MG63 (cell line): ENCODE measurements around the gene PARP1. TPM values are rescaled to one million over a fixed set of nuclear protein-coding genes. Genes with fewer than 3 reads are reported as not detected.

Source experiments
- DNase-seq: peaks from one replicate; pipeline ENCODE4 v3.0.0-alpha.2; 2020
- H3K27me3 ChIP-seq: fragments of 250-450 bp; sonication (Bioruptor Pico); 2 replicates; pipeline ENCODE4 v1.5.1; 2020; ENCODE audit warnings: mild to moderate bottlenecking, moderate library complexity
- H3K36me3 ChIP-seq: fragments of 250-450 bp; sonication (Bioruptor Pico); 2 replicates; pipeline ENCODE4 v1.5.1; 2020; ENCODE audit warnings: mild to moderate bottlenecking, moderate library complexity
- H3K4me3 ChIP-seq: fragments of 250-450 bp; sonication (Bioruptor Pico); 2 replicates; pipeline ENCODE4 v1.5.1; 2020; ENCODE audit warnings: mild to moderate bottlenecking, moderate library complexity
- H3K9me3 ChIP-seq: fragments of 250-450 bp; sonication (Bioruptor Pico); 2 replicates; pipeline ENCODE4 v1.5.1; 2020; ENCODE audit warnings: mild to moderate bottlenecking, moderate library complexity
- total RNA-seq: library from RNA; depleted of rRNA; stranded (reverse); fragments of >200 nt; shearing (Covaris generic); gene quantifications from 2 replicates; pipeline ENCODE4 v1.2.3, GENCODE V29; 2014; ENCODE audit warnings: low replicate concordance; rRNA removed

PARP1 gene
- total RNA-seq, 1 experiment from 2014 or later = 180 TPM

GRCh38 chr1:226324479-226324878 lies 83.4 kb downstream of the PARP1 start:
- H3K36me3 ChIP-seq = no peaks in the 10 kb centered on the region
- H3K4me3 ChIP-seq = no peak overlapping the region
- H3K9me3 ChIP-seq = peaks cover 9% of the 10 kb centered on the region
- DNase-seq = no peak
- no peaks in the 10 kb centered on the region for H3K27me3 ChIP-seq

- Histone ChIP-seq H3K36me3 (no peaks in the 10 kb centered on the region), H3K27me3 (no peaks in the 10 kb centered on the region), H3K9me3 (peaks cover 11% of the 10 kb centered on the region), H3K4me3 (no peak overlapping the region)
- no peak for DNase-seq
Observed at GRCh38 chr1:226322986-226323385, 84.9 kb downstream of the PARP1 start.

GRCh38 chr1:226320930-226321329 lies 87.0 kb downstream of the PARP1 start:
- no peak for DNase-seq
- Histone ChIP-seq H3K36me3 (no peaks in the 10 kb centered on the region), H3K27me3 (no peaks in the 10 kb centered on the region), H3K9me3 (peaks cover 11% of the 10 kb centered on the region), H3K4me3 (no peak overlapping the region)

DNA sequence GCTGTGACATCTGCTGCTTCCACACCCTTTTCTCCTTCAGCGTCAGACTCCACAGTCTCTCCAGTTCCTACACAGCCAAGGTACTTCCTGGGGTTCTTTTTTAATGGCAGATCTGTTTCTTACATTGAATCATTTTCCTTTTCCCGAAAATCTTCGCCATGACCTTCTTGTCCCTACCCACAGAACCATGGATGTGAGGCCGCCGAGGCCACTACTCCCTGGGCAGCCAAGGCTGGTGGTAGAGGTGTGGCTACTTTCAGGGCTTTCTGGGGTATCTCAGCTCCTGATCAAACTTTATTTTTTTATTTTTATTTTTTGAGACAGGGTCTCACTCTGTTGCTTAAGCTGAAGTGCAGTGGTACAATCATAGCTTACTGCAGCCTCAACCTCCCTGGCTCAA lies 89.4 kb downstream of the PARP1 start:
- peaks cover 2% of the 10 kb centered on the region; the same call in 1 of the 2 replicates for H3K27me3 ChIP-seq
- H3K9me3 ChIP-seq = peaks cover 11% of the 10 kb centered on the region
- DNase-seq = no peak
- H3K4me3 ChIP-seq = no peak overlapping the region
- no peaks in the 10 kb centered on the region for H3K36me3 ChIP-seq

DNA sequence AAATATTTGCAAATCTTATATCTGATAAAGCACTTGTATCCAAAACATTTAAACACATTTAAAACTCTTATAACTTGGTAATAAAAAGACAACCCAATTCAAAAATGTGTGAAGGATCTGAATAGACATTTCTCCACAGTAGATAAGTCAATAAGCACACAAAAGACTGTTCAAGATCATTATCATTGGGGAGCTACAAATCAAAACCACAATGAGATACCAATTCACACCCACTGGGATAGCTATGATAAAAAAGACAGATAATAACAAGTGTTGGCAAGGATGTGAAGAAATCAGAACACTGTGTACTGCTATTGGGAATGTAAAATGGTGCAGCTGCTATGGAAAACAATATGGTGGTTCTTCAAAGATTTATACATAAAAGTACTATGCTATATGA lies 93.8 kb downstream of the PARP1 start:
- peaks cover 2% of the 10 kb centered on the region; the same call in 1 of the 2 replicates for H3K27me3 ChIP-seq
- H3K36me3 ChIP-seq = no peaks in the 10 kb centered on the region
- no peak for DNase-seq
- H3K4me3 ChIP-seq = no peak overlapping the region
- H3K9me3 ChIP-seq = no peaks in the 10 kb centered on the region

DNA sequence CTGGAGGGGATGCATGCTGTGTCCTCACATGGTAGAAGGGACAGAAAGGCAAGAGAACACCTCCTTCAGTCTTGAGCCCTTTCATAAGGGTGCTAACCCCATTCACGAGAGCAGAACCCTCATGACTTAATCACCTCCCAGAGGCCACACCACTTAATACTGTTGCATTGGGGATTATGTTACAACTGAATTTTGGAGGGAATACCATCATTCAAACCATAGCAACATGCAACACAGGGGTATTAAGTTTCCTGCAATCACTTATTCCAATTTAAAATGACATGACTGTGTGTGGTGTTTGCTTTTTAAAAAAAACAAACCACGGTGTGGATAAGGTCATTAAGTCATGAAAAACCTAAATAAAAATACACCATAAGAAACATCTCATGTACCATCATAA lies 95.8 kb downstream of the PARP1 start:
- DNase-seq = no peak
- no peaks in the 10 kb centered on the region for H3K9me3 ChIP-seq
- H3K4me3 ChIP-seq = no peak overlapping the region
- H3K27me3 ChIP-seq = peaks cover 2% of the 10 kb centered on the region; the same call in 1 of the 2 replicates
- no peaks in the 10 kb centered on the region for H3K36me3 ChIP-seq

DNA sequence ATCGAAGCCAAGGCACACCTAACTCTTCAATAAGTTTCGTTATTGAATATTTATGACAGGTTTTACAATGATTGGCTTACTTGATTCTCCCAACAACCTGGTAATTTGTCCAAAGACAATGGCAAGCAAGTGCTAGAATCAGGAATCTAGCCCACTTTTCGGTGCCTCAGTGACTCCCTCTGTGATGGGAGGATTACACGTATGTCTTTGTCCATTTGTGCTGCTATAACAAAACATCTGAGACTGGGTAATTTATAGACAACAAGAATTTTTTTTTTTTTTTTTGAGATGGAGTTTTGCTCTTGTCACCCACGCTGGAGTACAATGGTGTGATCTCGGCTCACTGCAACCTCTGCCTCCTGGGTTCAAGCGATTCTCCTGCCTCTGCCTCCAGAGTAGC lies 96.5 kb downstream of the PARP1 start:
- H3K9me3 ChIP-seq = no peaks in the 10 kb centered on the region
- H3K36me3 ChIP-seq = no peaks in the 10 kb centered on the region
- no peak overlapping the region for H3K4me3 ChIP-seq
- peaks cover 2% of the 10 kb centered on the region; the same call in 1 of the 2 replicates for H3K27me3 ChIP-seq
- DNase-seq = no peak

Other genes with a start within 250 kb of the PARP1 start
- gene ACBD3, start 221.4 kb downstream of the PARP1 start, total RNA-seq = 27.3 and 46.5 TPM in 2 replicates
- gene MIXL1, start 184.4 kb downstream of the PARP1 start, total RNA-seq = not detected in 2 replicates
- 12.3 and 13.9 TPM in 2 replicates for gene LIN9, start 98.9 kb downstream of the PARP1 start, total RNA-seq
- not detected in 2 replicates for gene STUM, start 140.7 kb upstream of the PARP1 start, total RNA-seq